GM12891 (cell line): ENCODE measurements around the gene RAB8B.

Source experiments
- PAX5 ChIP-seq: IDR thresholded peaks from 2 replicates; pipeline ENCODE4 v1.6.1; 2011; ENCODE audit warnings: low read length, moderate library complexity, mild to moderate bottlenecking; ENCODE audit not compliant: insufficient read depth, severe bottlenecking
- POLR2A ChIP-seq: IDR thresholded peaks from 2 replicates; pipeline ENCODE4 v1.6.1; 2011; ENCODE audit warnings: low read depth, low read length, control low read depth
- POLR2AphosphoS5 ChIP-seq: IDR thresholded peaks from 2 replicates; pipeline ENCODE4 v1.6.1; 2011; ENCODE audit warnings: low read depth, low read length, control low read depth
- POU2F2 ChIP-seq: IDR thresholded peaks from 2 replicates; pipeline ENCODE4 v1.6.1; 2011; ENCODE audit warnings: low read depth, mild to moderate bottlenecking, control low read depth, low read length, moderate library complexity
- SPI1 ChIP-seq: IDR thresholded peaks from 2 replicates; pipeline ENCODE4 v1.6.1; 2011; ENCODE audit warnings: low read depth, low read length, control low read depth
- TAF1 ChIP-seq: IDR thresholded peaks from 2 replicates; pipeline ENCODE4 v1.6.1; 2011; ENCODE audit warnings: low read depth, low read length, control low read depth

DNA sequence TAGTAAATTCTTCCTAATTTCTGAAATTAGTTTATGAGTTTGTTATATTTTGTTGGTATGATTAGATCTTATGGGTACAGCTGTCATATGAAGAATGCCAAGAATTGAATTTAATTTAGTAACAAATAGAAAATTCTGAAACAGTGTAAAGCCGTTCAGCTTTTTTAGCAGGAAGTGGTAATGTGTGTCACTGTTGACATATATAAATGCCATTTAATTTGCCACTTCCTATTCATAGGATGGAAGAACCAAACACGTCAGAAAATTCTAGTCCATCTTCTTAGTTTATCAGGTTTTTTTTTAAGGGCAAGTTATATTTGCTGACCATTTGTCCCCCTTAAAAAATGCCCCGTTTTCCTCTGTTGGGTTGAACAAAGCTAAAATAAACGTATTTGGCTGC is 43.0 kb downstream of the RAB8B start:
- TF ChIP-seq POLR2AphosphoS5 (no peak), TAF1 (no peak), POLR2A (no peak), POU2F2 (no peak), SPI1 (no peak), PAX5 (no peak)
